Natural killer cell (primary cell): ENCODE measurements around the gene GNG4. TPM values are rescaled to one million over a fixed set of nuclear protein-coding genes. Genes with fewer than 3 reads are reported as not detected.
"Not testable (repeated sequence)": the region's sequence is repeated elsewhere in the genome, so short reads cannot be mapped to it uniquely, and the experiment has no call there.

Experiments used
- ATAC-seq, 3 donors: fragments of 150-1000 bp in 2 of 3; fragments of 200-7000 bp in 1 of 3; cut with Tn5 transposase; 1 replicate in 1 of 3; 2 replicates in 2 of 3; pipeline ENCODE4 v1.10.0; 2021; ENCODE audit warnings: mild to moderate bottlenecking in 2 of 3, moderate library complexity in 2 of 3
- DNase-seq, 2 donors: peaks; one replicate each; pipeline versions ENCODE4 v3.0.0 to v3.0.0-alpha.2; 2013 to 2021; ENCODE audit warnings: mixed read lengths in 1 of 2
- H3K27ac ChIP-seq: one replicate; pipeline ENCODE4 v1.5.1; 2013; ENCODE audit warnings: mild to moderate bottlenecking, low read length
- H3K27me3 ChIP-seq: one replicate; pipeline ENCODE4 v1.6.1; 2013; ENCODE audit warnings: low read length; ENCODE audit not compliant: control insufficient read depth, insufficient read depth
- H3K36me3 ChIP-seq: one replicate; pipeline ENCODE4 v1.6.1; 2013; ENCODE audit warnings: low read length; ENCODE audit not compliant: control insufficient read depth, insufficient read depth
- H3K4me1 ChIP-seq: one replicate; pipeline ENCODE4 v1.6.1; 2013; ENCODE audit warnings: low read length; ENCODE audit not compliant: control insufficient read depth, insufficient read depth
- H3K4me3 ChIP-seq: one replicate; pipeline ENCODE4 v1.5.1; 2013; ENCODE audit warnings: low read length
- H3K9me3 ChIP-seq: one replicate; pipeline ENCODE4 v1.6.1; 2013; ENCODE audit warnings: low read length; ENCODE audit not compliant: control insufficient read depth, insufficient read depth
- H3K27ac Mint-ChIP-seq, 2 donors: one replicate each; pipeline ENCODE4 v1.8.0; 2022; ENCODE audit warnings: mild to moderate bottlenecking in 2 of 2, mixed read lengths in 2 of 2, moderate library complexity in 1 of 2
- H3K27me3 Mint-ChIP-seq, 2 donors: one replicate each; pipeline ENCODE4 v1.8.0; 2022; ENCODE audit warnings: low read depth in 2 of 2, mixed read lengths in 2 of 2
- H3K36me3 Mint-ChIP-seq: one replicate; pipeline ENCODE4 v1.8.0; 2022; ENCODE audit warnings: mixed read lengths
- H3K4me1 Mint-ChIP-seq, 2 donors: one replicate each; pipeline ENCODE4 v1.8.0; 2022; ENCODE audit warnings: mixed read lengths in 2 of 2
- H3K4me3 Mint-ChIP-seq: one replicate; pipeline ENCODE4 v1.8.0; 2022; ENCODE audit warnings: mild to moderate bottlenecking, moderate library complexity, mixed read lengths
- H3K9me3 Mint-ChIP-seq, 2 donors: one replicate each; pipeline ENCODE4 v1.8.0; 2022; ENCODE audit warnings: mixed read lengths in 2 of 2
- CTCF ChIP-seq: fragments of 200-600 bp; IDR thresholded peaks from one replicate; pipeline ENCODE4 v1.8.0; 2022; ENCODE audit warnings: antibody characterized with exemption
- WGBS: methylation state at CpG from one replicate; pipeline ENCODE4 v1.1.7; 2013; ENCODE audit warnings: missing lambda C conversion rate; ENCODE audit not compliant: insufficient coverage; 5-methylcytosine and 5-hydroxymethylcytosine counted together
- intact Hi-C: fragments of 100-400 bp; cut with micrococcal nuclease; formaldehyde crosslinking; loops from one replicate; pipeline ENCODE4 v1.14.2; 2022
- total RNA-seq, 4 donors: library from RNA; stranded (reverse); fragments of 120-200 nt in 1 of 4; gene quantifications; one replicate each; pipeline versions ENCODE4 v1.2.3 to v1.2.4, GENCODE V29; 2013 to 2022

Gene GNG4
- total RNA-seq, 3 donors from 2014 or later (not counting 1 experiment from before 2014, with no cell fraction given): 0.07 to 0.12 TPM; not detected in 1

GRCh38 chr1:235624721-235625333 lies 24.8 kb downstream of the GNG4 start:
- DNase-seq (no peak), ATAC-seq (no peak)
- Mint-ChIP-seq H3K4me1 (no peaks in the 10 kb centered on the region), H3K27ac (no peak overlapping the region), H3K27me3 (peaks cover 12 to 32% of the 10 kb centered on the region in 2 donors), H3K9me3 (no peaks in the 10 kb centered on the region), H3K4me3 (no peak overlapping the region), H3K36me3 (no peaks in the 10 kb centered on the region)
- Histone ChIP-seq H3K4me1 (no peaks in the 10 kb centered on the region), H3K9me3 (no peaks in the 10 kb centered on the region), H3K36me3 (no peaks in the 10 kb centered on the region), H3K27me3 (no peaks in the 10 kb centered on the region), H3K4me3 (no peak overlapping the region), H3K27ac (no peak overlapping the region)
- 40% methylated on average over 8 of the region's 8 CpGs for WGBS
- intact Hi-C loops: no loop called here
- TF ChIP-seq CTCF: no peak

GRCh38 chr1:235622936-235623779 lies 26.4 kb downstream of the GNG4 start:
- TF ChIP-seq CTCF: no peak
- H3K27me3 Mint-ChIP-seq: peaks cover 11 to 32% of the 10 kb centered on the region in 2 donors
- H3K4me1 ChIP-seq: no peaks in the 10 kb centered on the region
- H3K4me1 Mint-ChIP-seq: no peaks in the 10 kb centered on the region
- no peaks in the 10 kb centered on the region for H3K36me3 Mint-ChIP-seq
- H3K9me3 ChIP-seq: no peaks in the 10 kb centered on the region
- no peak overlapping the region for H3K27ac ChIP-seq
- no peak overlapping the region for H3K4me3 ChIP-seq
- intact Hi-C loops: no loop called here
- H3K36me3 ChIP-seq: no peaks in the 10 kb centered on the region
- ATAC-seq: no peak
- H3K4me3 Mint-ChIP-seq: no peak overlapping the region
- no peak overlapping the region for H3K27ac Mint-ChIP-seq
- H3K27me3 ChIP-seq: no peaks in the 10 kb centered on the region
- no peak for DNase-seq
- 90% methylated on average over 18 of the region's 18 CpGs for WGBS
- no peaks in the 10 kb centered on the region for H3K9me3 Mint-ChIP-seq

- H3K27me3 Mint-ChIP-seq: peaks cover 10% of the 10 kb centered on the region in 2 donors
- H3K27ac Mint-ChIP-seq, ATAC-seq, H3K4me1 Mint-ChIP-seq, H3K4me1 ChIP-seq, DNase-seq, H3K27me3 ChIP-seq, H3K9me3 ChIP-seq, H3K27ac ChIP-seq, H3K4me3 Mint-ChIP-seq, H3K36me3 ChIP-seq, H3K4me3 ChIP-seq, H3K9me3 Mint-ChIP-seq, intact Hi-C loops, H3K36me3 Mint-ChIP-seq: not testable (repeated sequence)
- 88% methylated on average over 2 of the region's 2 CpGs for WGBS
Measured at GRCh38 chr1:235619149-235619548, 30.4 kb downstream of the GNG4 start.

GRCh38 chr1:235617808-235618207 lies 31.8 kb downstream of the GNG4 start:
- DNase-seq: no peak
- no peak overlapping the region for H3K4me3 ChIP-seq
- Mint-ChIP-seq H3K9me3 (no peaks in the 10 kb centered on the region), H3K4me1 (no peaks in the 10 kb centered on the region), H3K27me3 (peaks cover 0 to 4% of the 10 kb centered on the region in 2 donors), H3K4me3 (no peak overlapping the region), H3K36me3 (no peaks in the 10 kb centered on the region), H3K27ac (no peak overlapping the region)
- H3K4me1 ChIP-seq: no peaks in the 10 kb centered on the region
- no peaks in the 10 kb centered on the region for H3K36me3 ChIP-seq
- 95% methylated on average over 3 of the region's 3 CpGs for WGBS
- no peak for TF ChIP-seq CTCF
- no peak for ATAC-seq
- intact Hi-C loops: no loop called here
- no peaks in the 10 kb centered on the region for H3K9me3 ChIP-seq
- no peaks in the 10 kb centered on the region for H3K27me3 ChIP-seq
- no peak overlapping the region for H3K27ac ChIP-seq
